ENCODE measurements around the gene PAK6.

The PAK6 gene

GRCh38 chr15:40281057-40281800, 42.4 kb downstream of the PAK6 start:
- no peak for TF ChIP-seq POLR2A (IDR thresholded peaks at IDR 0.05; ENCODE audit: low read length)
- DNase-seq, result no peak

- DNase-seq, result no peak
- no peak for TF ChIP-seq GATA1 (IDR thresholded peaks at IDR 0.05; ENCODE audit: low read depth, low read length)
- no peak for TF ChIP-seq POLR2A (IDR thresholded peaks at IDR 0.05; ENCODE audit: low read length)
Measured at GRCh38 chr15:40281801-40282146, 42.9 kb downstream of the PAK6 start.

GRCh38 chr15:40282147-40282868, 43.4 kb downstream of the PAK6 start:
- TF ChIP-seq POLR2A (IDR thresholded peaks at IDR 0.05; ENCODE audit: low read length), result no peak
- TF ChIP-seq GATA1 (IDR thresholded peaks at IDR 0.05; ENCODE audit: low read depth, low read length), result no peak
- peak; percentile 63 to 65 for DNase-seq

- TF ChIP-seq GATA1 (IDR thresholded peaks at IDR 0.05; ENCODE audit: low read depth, low read length) (no peak), POLR2A (IDR thresholded peaks at IDR 0.05; ENCODE audit: low read length) (no peak)
- DNase-seq, result peak; percentile 34 to 45
Measured at GRCh38 chr15:40282869-40283614, 44.2 kb downstream of the PAK6 start, which contains the start of gene ANKRD63. Gene ANKRD63 (minus strand): TSS chr15:40283064. CDS start chr15:40282586, 478 bp downstream.

- no peak for DNase-seq
- no peak for TF ChIP-seq GATA1 (IDR thresholded peaks at IDR 0.05; ENCODE audit: low read depth, low read length)
- TF ChIP-seq POLR2A (IDR thresholded peaks at IDR 0.05; ENCODE audit: low read length), result no peak
Measured at GRCh38 chr15:40283615-40284300, 44.9 kb downstream of the PAK6 start.

- TF ChIP-seq POLR2A (IDR thresholded peaks at IDR 0.05; ENCODE audit: low read length), result no peak
- no peak for DNase-seq
Measured at GRCh38 chr15:40285151-40285550, 46.3 kb downstream of the PAK6 start.

- no peak for DNase-seq
- no peak for TF ChIP-seq GATA1 (IDR thresholded peaks at IDR 0.05; ENCODE audit: low read depth, low read length)
- no peak for TF ChIP-seq POLR2A (IDR thresholded peaks at IDR 0.05; ENCODE audit: low read length)
Measured at GRCh38 chr15:40285554-40286011, 46.7 kb downstream of the PAK6 start.

- TF ChIP-seq POLR2A (IDR thresholded peaks at IDR 0.05; ENCODE audit: low read length) (no peak), GATA1 (IDR thresholded peaks at IDR 0.05; ENCODE audit: low read depth, low read length) (no peak)
- DNase-seq, result no peak
Measured at GRCh38 chr15:40286061-40286532, 47.2 kb downstream of the PAK6 start.

- TF ChIP-seq POLR2A (IDR thresholded peaks at IDR 0.05; ENCODE audit: low read length), result no peak
Measured at GRCh38 chr15:40286794-40287193, 47.9 kb downstream of the PAK6 start.

GRCh38 chr15:40287505-40287904, 48.6 kb downstream of the PAK6 start:
- no peak for DNase-seq
- TF ChIP-seq POLR2A (IDR thresholded peaks at IDR 0.05; ENCODE audit: low read length) (no peak), GATA1 (IDR thresholded peaks at IDR 0.05; ENCODE audit: low read depth, low read length) (no peak)

More at GRCh38 chr15:40286794-40287193, 47.9 kb downstream of the PAK6 start:
- no peak for DNase-seq

- no peak for TF ChIP-seq POLR2A (IDR thresholded peaks at IDR 0.05; ENCODE audit: low read length)
- no peak for TF ChIP-seq GATA1 (IDR thresholded peaks at IDR 0.05; ENCODE audit: low read depth, low read length)
- no peak for DNase-seq
Measured at GRCh38 chr15:40287968-40288367, 49.1 kb downstream of the PAK6 start.

- no peak for TF ChIP-seq GATA1 (IDR thresholded peaks at IDR 0.05; ENCODE audit: low read depth, low read length)
- no peak for TF ChIP-seq POLR2A (IDR thresholded peaks at IDR 0.05; ENCODE audit: low read length)
- no peak for DNase-seq
Measured at GRCh38 chr15:40289140-40289775, 50.4 kb downstream of the PAK6 start.

- DNase-seq, result no peak
- TF ChIP-seq GATA1 (IDR thresholded peaks at IDR 0.05; ENCODE audit: low read depth, low read length) (no peak), POLR2A (IDR thresholded peaks at IDR 0.05; ENCODE audit: low read length) (no peak)
Measured at GRCh38 chr15:40290545-40290917, 51.7 kb downstream of the PAK6 start.

All from erythroblast (primary cell).